Trophoblast cell (in vitro differentiated cells and primary cell): ENCODE results near the gene SMIM10L2A.

Source experiments
- DNase-seq, 2 donors: peaks; one replicate each; pipeline ENCODE4 v3.0.0-alpha.2; 2016
- H2AFZ ChIP-seq: 2 replicates; pipeline ENCODE4 v1.6.1; 2013; ENCODE audit warnings: low read length, moderate library complexity, mild to moderate bottlenecking; ENCODE audit not compliant: insufficient read depth, poor library complexity
- H2AK5ac ChIP-seq: 2 replicates; pipeline ENCODE4 v1.6.1; 2013; ENCODE audit warnings: mild to moderate bottlenecking, low read length
- H2BK120ac ChIP-seq: 2 replicates; pipeline ENCODE4 v1.6.1; 2013; ENCODE audit warnings: low read length, mild to moderate bottlenecking, moderate library complexity; ENCODE audit not compliant: insufficient read depth, poor library complexity
- H2BK12ac ChIP-seq: 2 replicates; pipeline ENCODE4 v1.6.1; 2013; ENCODE audit warnings: mild to moderate bottlenecking, low read length, moderate library complexity
- H2BK5ac ChIP-seq: 2 replicates; pipeline ENCODE4 v1.6.1; 2013; ENCODE audit warnings: low read length, low read depth, moderate library complexity, mild to moderate bottlenecking; ENCODE audit not compliant: poor library complexity
- H3K14ac ChIP-seq: 2 replicates; pipeline ENCODE4 v1.6.1; 2013; ENCODE audit warnings: mild to moderate bottlenecking, low read length
- H3K18ac ChIP-seq: 2 replicates; pipeline ENCODE4 v1.6.1; 2013; ENCODE audit warnings: mild to moderate bottlenecking, low read length
- H3K23ac ChIP-seq: 2 replicates; pipeline ENCODE4 v1.6.1; 2013; ENCODE audit warnings: low read length
- H3K27ac ChIP-seq: 2 replicates; pipeline ENCODE4 v1.5.1; 2013; ENCODE audit warnings: low read depth, mild to moderate bottlenecking, inconsistent platforms, low read length, moderate library complexity
- H3K27me3 ChIP-seq: 2 replicates; pipeline ENCODE4 v1.6.1; 2013; ENCODE audit warnings: inconsistent platforms, mild to moderate bottlenecking, low read length, moderate library complexity; ENCODE audit not compliant: insufficient read depth
- H3K36me3 ChIP-seq, 2 experiments: 1 replicate in 1 of 2; 2 replicates in 1 of 2; pipeline ENCODE4 v1.6.1; 2013; ENCODE audit warnings: low read length in 2 of 2, mild to moderate bottlenecking in 2 of 2, moderate library complexity in 1 of 2; ENCODE audit not compliant: insufficient read depth in 2 of 2, control insufficient read depth in 1 of 2
- H3K4ac ChIP-seq: 2 replicates; pipeline ENCODE4 v1.6.1; 2013; ENCODE audit warnings: low read depth, mild to moderate bottlenecking, low read length, moderate library complexity
- H3K4me1 ChIP-seq, 2 experiments: 1 replicate in 1 of 2; 2 replicates in 1 of 2; pipeline ENCODE4 v1.6.1; 2013; ENCODE audit warnings: low read length in 2 of 2, mild to moderate bottlenecking in 2 of 2, moderate library complexity in 1 of 2; ENCODE audit not compliant: insufficient read depth in 2 of 2, control insufficient read depth in 1 of 2
- H3K4me2 ChIP-seq: 2 replicates; pipeline ENCODE4 v1.6.1; 2013; ENCODE audit warnings: inconsistent platforms, mild to moderate bottlenecking, low read length, moderate library complexity
- H3K4me3 ChIP-seq: 2 replicates; pipeline ENCODE4 v1.5.1; 2013; ENCODE audit warnings: mild to moderate bottlenecking, low read depth, low read length, inconsistent platforms
- H3K79me1 ChIP-seq: one replicate; pipeline ENCODE4 v1.6.1; 2013; ENCODE audit warnings: low read length
- H3K79me2 ChIP-seq: 2 replicates; pipeline ENCODE4 v1.6.1; 2013; ENCODE audit warnings: low read length, mild to moderate bottlenecking; ENCODE audit not compliant: control insufficient read depth, insufficient read depth, poor library complexity
- H3K9ac ChIP-seq: 2 replicates; pipeline ENCODE4 v1.6.1; 2013; ENCODE audit warnings: mild to moderate bottlenecking, low read length
- H3K9me3 ChIP-seq: 2 replicates; pipeline ENCODE4 v1.6.1; 2013; ENCODE audit warnings: low read depth, mild to moderate bottlenecking, control low read depth, inconsistent platforms, low read length; ENCODE audit not compliant: insufficient read depth
- H4K12ac ChIP-seq: 2 replicates; pipeline ENCODE4 v1.6.1; 2013; ENCODE audit warnings: low read depth, mild to moderate bottlenecking, low read length, moderate library complexity
- H4K8ac ChIP-seq: 2 replicates; pipeline ENCODE4 v1.6.1; 2013; ENCODE audit warnings: low read depth, mild to moderate bottlenecking, low read length, moderate library complexity
- H4K91ac ChIP-seq: one replicate; pipeline ENCODE4 v1.6.1; 2013; ENCODE audit warnings: low read depth, mild to moderate bottlenecking, low read length, moderate library complexity
- WGBS: extraction: QIAGEN DNeasy Blood & Tissue Kit; methylation state at CpG from one replicate; pipeline ENCODE4 v1.1.7; 2013; ENCODE audit warnings: missing lambda C conversion rate; ENCODE audit not compliant: insufficient read length, insufficient coverage; ENCODE audit errors: extremely low coverage; 5-methylcytosine and 5-hydroxymethylcytosine counted together

The SMIM10L2A gene

DNA sequence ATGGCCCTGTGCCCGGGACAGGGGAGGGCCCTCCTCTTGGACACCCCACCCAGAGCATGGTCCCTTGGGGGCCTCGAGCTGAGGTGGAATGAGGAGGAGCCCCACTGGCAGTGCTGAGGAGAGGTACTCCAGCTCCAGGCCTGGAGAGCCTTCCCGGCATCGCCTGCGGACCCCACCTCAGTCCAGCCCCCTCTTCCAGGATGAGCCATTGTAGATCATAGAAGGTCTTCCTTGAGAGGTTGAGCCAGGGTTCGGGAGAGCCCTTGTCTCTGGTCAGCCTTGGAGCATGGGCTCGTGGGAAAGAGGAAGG lies 16.9 kb downstream of the SMIM10L2A start:
- no peak overlapping the region for H3K27ac ChIP-seq
- WGBS, result no CpG with 5 or more reads among the region's 7 CpGs
- H4K12ac ChIP-seq, result no peak overlapping the region
- H2AFZ ChIP-seq, result no peak overlapping the region
- H4K8ac ChIP-seq, result no peak overlapping the region
- H4K91ac ChIP-seq, result no peak overlapping the region
- no peak overlapping the region for H3K14ac ChIP-seq
- H2BK120ac ChIP-seq, result no peak overlapping the region
- H3K23ac ChIP-seq, result no peak overlapping the region
- no peaks in the 10 kb centered on the region for H3K79me2 ChIP-seq
- H3K4ac ChIP-seq, result no peak overlapping the region
- no peaks in the 10 kb centered on the region for H3K79me1 ChIP-seq
- H3K4me2 ChIP-seq, result no peak overlapping the region
- H3K27me3 ChIP-seq, result no peaks in the 10 kb centered on the region
- H2BK5ac ChIP-seq, result no peak overlapping the region
- H2AK5ac ChIP-seq, result no peak overlapping the region
- no peak for DNase-seq
- no peak overlapping the region for H3K18ac ChIP-seq
- no peaks in the 10 kb centered on the region for H3K36me3 ChIP-seq
- H3K4me1 ChIP-seq, result no peaks in the 10 kb centered on the region
- no peaks in the 10 kb centered on the region for H3K9me3 ChIP-seq
- H3K9ac ChIP-seq, result no peak overlapping the region
- no peak overlapping the region for H2BK12ac ChIP-seq
- H3K4me3 ChIP-seq, result no peak overlapping the region

GRCh38 chrX:135449637-135450550 lies 28.1 kb downstream of the SMIM10L2A start:
- no peaks in the 10 kb centered on the region for H3K79me2 ChIP-seq
- peaks cover 2% of the 10 kb centered on the region for H3K9me3 ChIP-seq
- H3K27me3 ChIP-seq, result no peaks in the 10 kb centered on the region
- H3K4me1 ChIP-seq, result no peaks in the 10 kb centered on the region
- no peak overlapping the region for H3K4ac ChIP-seq
- H3K36me3 ChIP-seq, result no peaks in the 10 kb centered on the region
- H3K18ac ChIP-seq, result no peak overlapping the region
- no peak overlapping the region for H2BK12ac ChIP-seq
- H4K91ac ChIP-seq, result no peak overlapping the region
- no peak overlapping the region for H2AFZ ChIP-seq
- no peak overlapping the region for H2AK5ac ChIP-seq
- H3K4me3 ChIP-seq, result no peak overlapping the region
- no peak overlapping the region for H3K14ac ChIP-seq
- no peak overlapping the region for H2BK120ac ChIP-seq
- H3K23ac ChIP-seq, result no peak overlapping the region
- H3K79me1 ChIP-seq, result no peaks in the 10 kb centered on the region
- no peak overlapping the region for H3K9ac ChIP-seq
- H2BK5ac ChIP-seq, result no peak overlapping the region
- H4K8ac ChIP-seq, result no peak overlapping the region
- no peak overlapping the region for H3K27ac ChIP-seq
- no peak for DNase-seq
- H4K12ac ChIP-seq, result no peak overlapping the region
- WGBS, result no CpG with 5 or more reads among the region's 8 CpGs
- H3K4me2 ChIP-seq, result no peak overlapping the region

DNA sequence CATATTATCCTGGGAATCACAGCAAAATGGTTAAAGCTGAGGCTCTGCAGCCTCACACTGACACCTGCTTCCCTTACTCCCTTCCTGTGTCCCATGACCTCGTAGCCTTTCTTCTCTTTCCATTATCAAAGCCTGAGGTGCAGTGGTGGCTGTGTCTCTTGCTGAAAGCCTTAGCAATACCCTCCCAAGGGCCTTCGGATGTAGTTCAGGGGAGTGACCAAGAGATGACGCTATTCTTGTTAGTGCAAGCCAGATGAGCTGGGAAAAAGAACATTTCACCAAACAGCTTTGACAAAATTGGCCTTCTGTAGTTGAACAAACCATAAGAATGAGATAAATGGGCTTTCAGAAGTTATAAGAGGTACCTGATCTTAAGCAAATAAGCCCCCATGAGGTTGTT lies 31.6 kb downstream of the SMIM10L2A start:
- DNase-seq, result no peak
- Histone ChIP-seq H3K4ac (no peak overlapping the region), H2BK120ac (no peak overlapping the region), H3K4me3 (no peak overlapping the region), H3K9me3 (peaks cover 2% of the 10 kb centered on the region), H3K4me2 (no peak overlapping the region), H3K14ac (no peak overlapping the region), H2AK5ac (no peak overlapping the region), H3K9ac (no peak overlapping the region), H3K27me3 (no peaks in the 10 kb centered on the region), H2BK5ac (no peak overlapping the region), H4K12ac (no peak overlapping the region), H3K23ac (no peak overlapping the region), H2BK12ac (no peak overlapping the region), H3K18ac (no peak overlapping the region), H3K4me1 (no peaks in the 10 kb centered on the region), H3K79me2 (no peaks in the 10 kb centered on the region), H3K36me3 (no peaks in the 10 kb centered on the region), H2AFZ (no peak overlapping the region), H4K8ac (no peak overlapping the region), H4K91ac (no peak overlapping the region), H3K79me1 (no peaks in the 10 kb centered on the region), H3K27ac (no peak overlapping the region)
- no CpG with 5 or more reads among the region's 3 CpGs for WGBS

DNA sequence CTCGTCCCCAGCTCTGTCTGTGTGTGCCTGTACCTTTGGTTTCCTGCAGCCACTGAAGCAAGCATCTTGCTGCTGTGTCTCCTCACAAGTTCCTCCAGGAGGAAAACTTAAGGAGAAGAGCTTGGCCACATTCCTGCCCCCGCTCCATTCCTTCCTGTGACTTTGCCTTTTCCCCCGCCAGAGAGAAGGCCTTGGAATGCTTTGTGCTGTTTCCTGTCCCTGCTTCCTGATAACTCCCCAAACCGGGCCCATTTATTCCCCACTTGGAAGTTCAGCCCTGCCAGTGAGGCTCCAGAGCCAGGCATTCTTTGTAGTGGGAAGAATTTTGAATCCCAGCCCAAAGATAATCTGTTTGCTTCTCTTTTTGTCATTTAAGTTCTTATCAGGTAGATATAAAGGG lies 33.1 kb downstream of the SMIM10L2A start:
- no peak overlapping the region for H3K9ac ChIP-seq
- no peak for DNase-seq

More for the DNA sequence above, 33.1 kb downstream of the SMIM10L2A start:
- Histone ChIP-seq H4K8ac (no peak overlapping the region), H3K36me3 (no peaks in the 10 kb centered on the region), H2AK5ac (no peak overlapping the region), H2BK120ac (no peak overlapping the region), H3K27me3 (no peaks in the 10 kb centered on the region), H3K23ac (no peak overlapping the region), H3K4me2 (no peak overlapping the region), H3K79me2 (no peaks in the 10 kb centered on the region), H3K4ac (no peak overlapping the region), H3K4me3 (no peak overlapping the region), H2BK12ac (no peak overlapping the region), H3K4me1 (no peaks in the 10 kb centered on the region), H4K91ac (no peak overlapping the region), H3K79me1 (no peaks in the 10 kb centered on the region), H2BK5ac (no peak overlapping the region), H3K27ac (no peak overlapping the region), H4K12ac (no peak overlapping the region), H3K9me3 (peaks cover 2% of the 10 kb centered on the region), H3K18ac (no peak overlapping the region), H3K14ac (no peak overlapping the region), H2AFZ (no peak overlapping the region)
- WGBS, result no CpG with 5 or more reads among the region's 4 CpGs
